ENCODE results near the gene C11orf24. TPM values are rescaled to one million over a fixed set of nuclear protein-coding genes. Genes with fewer than 3 reads are reported as not detected.

The C11orf24 gene
- total and polyA plus RNA-seq, 10 of the 15 experiments (the other 5 are each of a cell fraction or from before 2014, with no cell fraction given), result 4.3 to 104 (median 41.4) TPM

GRCh38 chr11:68213555-68214172, 58.1 kb downstream of the C11orf24 start (continued):
- no peak for TF ChIP-seq ZNF384 (IDR thresholded peaks at IDR 0.05; ENCODE audit: borderline replicate concordance, low read depth, low read length)
- TF ChIP-seq MTA2 (IDR thresholded peaks at IDR 0.05; ENCODE audit: low read depth), result no peak
- no peak for TF ChIP-seq PAX8 (IDR thresholded peaks at IDR 0.05)
- TF ChIP-seq E4F1 (IDR thresholded peaks at IDR 0.05; ENCODE audit: borderline replicate concordance, partially characterized antibody), result no peak
- 0 out of 2 replicates have a peak, but pooled peaks have one; percentile 43 for TF ChIP-seq IRF3 (IDR thresholded peaks at IDR 0.05)
- no peak for TF ChIP-seq ZBTB11 (CRISPR knock-in tag; IDR thresholded peaks at IDR 0.05)
- TF ChIP-seq CREM (IDR thresholded peaks at IDR 0.05; ENCODE audit: low read depth), result peak; percentile 48
- TF ChIP-seq RELB (IDR thresholded peaks at IDR 0.05; ENCODE audit: low read depth), result no peak
- no peak for TF ChIP-seq SMAD5 (IDR thresholded peaks at IDR 0.05; ENCODE audit: low read depth)
- TF ChIP-seq KAT2A (conservative IDR thresholded peaks at IDR 0.05; ENCODE audit: control insufficient read depth, low read depth, low read length), result no peak
- TF ChIP-seq SRF (IDR thresholded peaks at IDR 0.05; ENCODE audit: low read depth in 2 of 2, low read length in 2 of 2), result no peak
- TF ChIP-seq NKRF (conservative IDR thresholded peaks at IDR 0.05), result peak; percentile 95
- no peak for TF ChIP-seq SUPT20H (IDR thresholded peaks at IDR 0.05; ENCODE audit: borderline replicate concordance, control insufficient read depth, low read depth, low read length)
- no peak for TF ChIP-seq SKIL (IDR thresholded peaks at IDR 0.05; ENCODE audit: low read depth, poor library complexity, severe bottlenecking)
